GM10266 (cell line): ENCODE data around the gene PAQR6.

ENCODE experiments used
- DNase-seq: peaks from one replicate; pipeline ENCODE4 v3.0.0; 2012; ENCODE audit errors: extremely low spot score
- TF ChIP-seq, protein P1 (sequence below): IDR thresholded peaks from 2 replicates; pipeline ENCODE4 v1.5.1; 2012; ENCODE audit warnings: mild to moderate bottlenecking, low read depth; ENCODE audit not compliant: control insufficient read depth, insufficient read depth; ENCODE audit errors: missing control alignments

The PAQR6 gene

DNA sequence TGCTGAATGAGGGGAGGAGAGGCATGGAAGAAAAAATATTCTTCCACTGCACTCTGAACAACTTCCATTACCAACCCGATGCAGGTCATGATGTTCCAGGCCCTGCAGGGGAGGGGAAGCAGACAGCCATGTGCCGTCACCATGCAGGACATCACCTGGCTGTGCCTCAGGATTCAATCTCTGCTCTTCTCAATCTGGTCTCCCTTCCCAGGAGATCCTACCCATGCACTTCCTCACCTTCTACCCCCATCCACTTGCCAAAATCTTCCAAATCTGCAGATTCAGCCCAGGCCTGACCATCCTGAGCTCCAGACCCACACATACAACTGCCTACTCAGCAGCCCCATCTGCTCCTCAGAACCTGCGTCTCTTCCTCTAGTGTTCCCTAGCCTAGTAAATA is 5.8 kb upstream of the PAQR6 start:
- TF ChIP-seq, protein P1, sequence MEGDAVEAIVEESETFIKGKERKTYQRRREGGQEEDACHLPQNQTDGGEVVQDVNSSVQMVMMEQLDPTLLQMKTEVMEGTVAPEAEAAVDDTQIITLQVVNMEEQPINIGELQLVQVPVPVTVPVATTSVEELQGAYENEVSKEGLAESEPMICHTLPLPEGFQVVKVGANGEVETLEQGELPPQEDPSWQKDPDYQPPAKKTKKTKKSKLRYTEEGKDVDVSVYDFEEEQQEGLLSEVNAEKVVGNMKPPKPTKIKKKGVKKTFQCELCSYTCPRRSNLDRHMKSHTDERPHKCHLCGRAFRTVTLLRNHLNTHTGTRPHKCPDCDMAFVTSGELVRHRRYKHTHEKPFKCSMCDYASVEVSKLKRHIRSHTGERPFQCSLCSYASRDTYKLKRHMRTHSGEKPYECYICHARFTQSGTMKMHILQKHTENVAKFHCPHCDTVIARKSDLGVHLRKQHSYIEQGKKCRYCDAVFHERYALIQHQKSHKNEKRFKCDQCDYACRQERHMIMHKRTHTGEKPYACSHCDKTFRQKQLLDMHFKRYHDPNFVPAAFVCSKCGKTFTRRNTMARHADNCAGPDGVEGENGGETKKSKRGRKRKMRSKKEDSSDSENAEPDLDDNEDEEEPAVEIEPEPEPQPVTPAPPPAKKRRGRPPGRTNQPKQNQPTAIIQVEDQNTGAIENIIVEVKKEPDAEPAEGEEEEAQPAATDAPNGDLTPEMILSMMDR, result no peak
- DNase-seq, result no peak

DNA sequence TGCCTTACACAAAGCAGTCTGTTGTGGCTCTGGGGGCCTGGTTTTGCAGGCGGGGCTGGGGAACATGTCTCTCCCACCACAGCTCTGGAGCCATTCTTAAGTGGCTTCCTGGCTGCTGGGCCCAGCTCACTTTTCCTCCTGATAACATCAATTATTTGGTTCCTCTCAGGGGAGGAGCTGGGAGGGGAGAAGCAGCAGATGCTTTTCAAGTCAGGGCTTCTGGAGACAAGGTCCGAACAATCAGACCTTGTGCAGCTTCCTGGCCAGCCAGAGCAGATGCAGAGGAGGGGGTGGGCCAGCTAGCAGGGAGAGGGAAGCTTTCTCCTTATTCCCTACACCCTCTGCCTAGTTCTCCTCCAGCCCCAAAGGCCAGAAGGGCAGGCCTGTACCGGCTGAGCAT is 3.7 kb upstream of the PAQR6 start:
- TF ChIP-seq, protein P1, result no peak
- no peak for DNase-seq

DNA sequence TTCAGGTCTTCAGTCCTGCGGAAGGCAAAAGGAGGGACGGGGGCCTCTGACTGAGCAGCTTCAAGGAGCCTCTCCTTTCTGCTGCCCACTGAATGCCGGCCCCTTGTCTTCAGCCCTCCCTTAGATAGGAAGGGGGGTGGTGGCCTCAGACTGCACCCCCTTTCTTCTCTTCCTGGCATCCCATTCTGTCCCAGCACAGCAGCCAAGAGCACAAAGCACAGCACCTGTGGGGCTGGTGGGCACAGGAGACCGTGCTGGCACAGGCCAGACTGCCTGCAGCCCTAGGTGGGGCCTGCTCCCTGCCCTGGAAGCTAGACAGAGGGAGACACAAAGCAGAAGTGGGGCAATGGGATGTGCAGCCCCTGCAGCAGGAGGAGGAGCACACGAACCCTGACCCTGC is 1.7 kb upstream of the PAQR6 start:
- DNase-seq, result no peak
- TF ChIP-seq, protein P1, result no peak

DNA sequence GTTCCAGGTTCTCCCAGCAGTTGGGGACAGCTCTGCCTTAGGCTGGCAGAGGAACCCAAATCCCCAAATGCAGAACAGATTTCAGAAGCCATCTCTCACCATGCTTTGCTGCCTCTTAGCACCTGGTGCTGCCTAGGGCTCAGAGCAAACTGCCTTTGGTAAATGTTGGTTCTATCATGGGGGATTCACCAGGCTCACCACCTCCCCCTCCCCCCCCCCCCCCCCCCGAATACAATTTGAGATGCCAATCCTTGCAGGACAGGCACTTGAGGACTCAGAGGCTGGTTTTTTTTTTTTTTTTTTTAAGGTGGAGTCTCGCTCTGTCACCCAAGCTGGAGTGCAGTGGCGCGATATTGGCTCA is 447 bp upstream of the PAQR6 start:
- TF ChIP-seq, protein P1, result no peak
- no peak for DNase-seq

DNA sequence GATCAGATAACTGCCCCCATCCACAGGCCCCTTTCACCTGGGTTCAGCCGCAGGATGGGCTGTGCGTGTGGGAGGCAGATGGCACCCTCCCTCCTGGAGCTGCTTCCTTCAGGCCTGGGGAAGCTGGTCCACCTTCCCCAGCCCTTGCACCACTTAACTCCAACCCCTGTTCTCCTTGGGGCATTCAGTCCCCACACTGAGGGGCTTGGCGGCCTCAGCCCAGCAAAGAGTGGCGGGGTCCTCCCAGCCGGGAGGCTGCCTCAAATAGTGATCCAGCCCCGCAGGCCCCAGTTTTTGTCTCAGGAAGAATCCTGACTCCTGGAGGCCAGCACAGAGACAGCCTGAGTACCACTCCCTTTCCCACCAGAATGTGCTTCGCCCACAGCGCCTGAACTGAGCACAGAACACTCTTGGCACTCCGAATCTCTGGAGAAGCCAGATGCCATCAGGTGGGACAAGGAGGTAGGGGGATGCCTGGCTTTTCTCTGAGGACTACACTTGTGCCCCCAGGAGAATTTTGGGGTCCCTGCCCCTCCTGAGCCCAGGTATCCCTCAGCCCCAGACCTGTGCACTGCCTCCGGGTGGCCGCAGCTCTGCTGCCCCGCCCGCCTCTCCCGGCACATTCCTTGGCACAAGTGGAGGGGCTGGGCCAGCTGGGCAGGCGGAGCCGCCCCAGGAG is 936 bp downstream of the PAQR6 start:
- TF ChIP-seq, protein P1, result no peak
- no peak for DNase-seq

DNA sequence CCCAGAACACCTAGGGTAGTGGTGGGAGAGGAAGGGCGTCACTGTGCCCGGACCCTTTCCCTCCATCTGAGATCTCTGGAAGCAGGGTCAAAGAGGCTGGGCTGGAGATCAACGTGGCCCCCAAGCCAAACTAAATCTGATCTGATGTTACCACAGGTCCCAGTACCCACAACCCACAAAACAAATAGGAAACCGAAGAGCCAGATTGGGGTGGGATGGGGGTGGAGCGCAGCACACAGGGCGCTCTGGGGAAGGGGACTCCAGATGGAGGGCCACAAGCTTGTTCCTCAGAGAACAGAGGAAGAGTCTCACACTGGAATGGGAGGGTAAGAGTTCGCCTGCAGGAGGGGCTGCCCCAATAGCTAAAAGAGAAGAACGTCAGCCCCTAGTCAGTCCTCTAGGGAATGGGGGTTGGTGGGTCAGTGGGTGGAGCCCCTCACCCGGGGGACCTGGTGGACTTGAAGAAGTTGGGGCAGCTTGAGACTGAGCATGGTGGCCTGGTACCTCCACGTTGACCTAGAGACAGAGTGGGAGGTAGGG is 1.5 kb downstream of the PAQR6 start:
- TF ChIP-seq, protein P1, result no peak
- no peak for DNase-seq

DNA sequence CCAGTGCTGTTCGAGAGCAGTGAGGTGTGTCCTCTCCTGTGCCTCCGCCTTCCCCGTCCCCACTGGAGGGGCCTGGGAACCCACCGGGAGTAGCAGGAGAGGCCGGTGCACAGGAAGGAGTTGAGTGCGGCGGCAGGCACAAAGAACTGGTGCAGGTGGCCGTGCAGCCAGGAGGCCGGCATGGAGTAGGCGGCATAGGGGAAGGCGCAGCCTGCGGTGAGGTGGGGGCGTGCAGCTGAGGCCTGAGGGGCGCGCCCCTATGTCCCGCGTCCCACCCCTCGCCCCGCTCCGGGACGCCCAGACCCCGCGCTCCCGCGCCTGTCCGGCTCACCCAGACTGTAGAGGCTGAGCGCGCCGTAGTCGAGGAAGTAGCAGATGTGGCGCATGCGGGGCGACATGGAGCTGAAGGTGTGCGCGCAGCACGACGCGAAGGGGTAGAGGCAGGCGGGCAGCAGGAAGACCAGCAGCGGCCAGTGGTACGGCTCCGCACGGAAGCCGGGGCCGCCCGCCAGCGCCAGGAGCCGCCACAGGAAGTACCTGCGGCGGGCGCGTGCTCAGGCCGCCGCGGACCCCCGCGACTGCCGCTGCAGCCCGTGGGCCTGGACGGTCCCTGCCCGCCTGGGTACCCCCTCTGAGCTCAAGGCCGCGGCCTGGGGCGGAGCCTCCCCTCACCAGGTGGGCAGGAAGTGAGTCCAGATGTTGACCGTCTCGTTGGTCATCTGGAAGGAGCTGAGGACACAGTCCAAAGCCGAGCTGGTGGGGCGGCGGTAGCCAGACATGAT is 2.2 kb downstream of the PAQR6 start:
- TF ChIP-seq, protein P1, result no peak
- DNase-seq, result peak; percentile 68
